B cell (primary cell): ENCODE results near the gene TSTD2. TPM values are rescaled to one million over a fixed set of nuclear protein-coding genes. Genes with fewer than 3 reads are reported as not detected.

Source experiments
- ATAC-seq: fragments of 200-7000 bp; cut with Tn5 transposase; one replicate; pipeline ENCODE4 v1.10.0; 2021; ENCODE audit warnings: low read depth, mild to moderate bottlenecking, moderate number of reproducible peaks, moderate library complexity
- CTCF ChIA-PET: fragments of 350-600 bp; sonication (Branson Sonifier 250); formaldehyde crosslinking; loops from one replicate; lab custom pipeline; 2021; ENCODE audit warnings: antibody characterized with exemption, inconsistent platforms; lab: Charles Lee
- POLR2A ChIA-PET: fragments of 350-600 bp; sonication (Branson Sonifier 250); formaldehyde crosslinking; loops from one replicate; lab custom pipeline; 2021; ENCODE audit warnings: antibody characterized with exemption; lab: Charles Lee
- DNase-seq: peaks from one replicate; pipeline ENCODE4 v3.0.0; 2013
- H2AFZ ChIP-seq: 2 replicates; pipeline ENCODE4 v1.6.1; 2012; ENCODE audit warnings: mild to moderate bottlenecking, low read depth, low read length; ENCODE audit not compliant: insufficient read depth, poor library complexity, severe bottlenecking
- H3K27ac ChIP-seq, 2 donors: 1 replicate in 1 of 2; 2 replicates in 1 of 2; pipeline ENCODE4 v1.5.1; 2012 to 2013; ENCODE audit warnings: low read length in 2 of 2, mild to moderate bottlenecking in 2 of 2, moderate library complexity in 1 of 2
- H3K27me3 ChIP-seq, 4 experiments: fragments of 200-600 bp in 1 of 4; sonication (generic) in 1 of 4; replicated peaks in 1 of 4; 1 replicate in 2 of 4; 2 replicates in 2 of 4; pipeline versions ENCODE4 v1.6.1 to v1.7.0; 2013 to 2016; ENCODE audit warnings: low read length in 3 of 4, mild to moderate bottlenecking in 2 of 4, mixed read lengths in 1 of 4, moderate library complexity in 1 of 4; ENCODE audit not compliant: insufficient read depth in 4 of 4, control insufficient read depth in 3 of 4; ENCODE audit errors: control extremely low read depth in 1 of 4
- H3K36me3 ChIP-seq, 2 experiments: replicated peaks in 1 of 2; 1 replicate in 1 of 2; 2 replicates in 1 of 2; pipeline versions ENCODE4 v1.6.1 to v1.7.1; 2013; ENCODE audit warnings: low read length in 1 of 2; ENCODE audit not compliant: insufficient read depth in 2 of 2, control insufficient read depth in 1 of 2; ENCODE audit errors: control extremely low read depth in 1 of 2, extremely low read depth in 1 of 2
- H3K4me1 ChIP-seq, 2 donors: fragments of 200-600 bp in 1 of 2; sonication (generic) in 1 of 2; 1 replicate in 1 of 2; 2 replicates in 1 of 2; pipeline versions ENCODE4 v1.5.1 to v1.6.1; 2013 to 2017; ENCODE audit warnings: low read length in 2 of 2; ENCODE audit not compliant: control insufficient read depth in 2 of 2, insufficient read depth in 2 of 2
- H3K4me2 ChIP-seq: replicated peaks from 2 replicates; pipeline ENCODE3; 2012; ENCODE audit warnings: mild to moderate bottlenecking, low read depth, low read length; ENCODE audit not compliant: poor library complexity, severe bottlenecking
- H3K4me3 ChIP-seq, 5 experiments: fragments of 200-600 bp in 1 of 5; sonication (generic) in 1 of 5; 1 replicate in 3 of 5; 2 replicates in 2 of 5; pipeline versions ENCODE4 v1.5.1 to v1.7.0; 2011 to 2016; ENCODE audit warnings: low read length in 4 of 5, mild to moderate bottlenecking in 4 of 5, low read depth in 2 of 5, control low read depth in 1 of 5, moderate library complexity in 1 of 5; ENCODE audit not compliant: insufficient read depth in 1 of 5; ENCODE audit errors: control extremely low read depth in 1 of 5, extremely low read depth in 1 of 5
- H3K79me2 ChIP-seq: fragments of 200-600 bp; sonication (generic); one replicate; pipeline ENCODE4 v1.6.0; 2016; ENCODE audit warnings: low read length; ENCODE audit not compliant: control insufficient read depth, insufficient read depth
- H3K9ac ChIP-seq: fragments of 200-600 bp; sonication (generic); 2 replicates; pipeline ENCODE4 v1.6.1; 2017; ENCODE audit warnings: mild to moderate bottlenecking, low read length, moderate library complexity
- H3K9me3 ChIP-seq, 3 donors: one replicate each; pipeline versions ENCODE4 v1.6.1 to v1.7.1; 2013; ENCODE audit warnings: low read length in 2 of 3; ENCODE audit not compliant: control insufficient read depth in 2 of 3, insufficient read depth in 1 of 3; ENCODE audit errors: control extremely low read depth in 1 of 3
- H4K20me1 ChIP-seq: 2 replicates; pipeline ENCODE4 v1.6.0; 2012; ENCODE audit warnings: mild to moderate bottlenecking, low read length; ENCODE audit not compliant: insufficient read depth, control insufficient read depth, poor library complexity, severe bottlenecking
- H3K27ac Mint-ChIP-seq: one replicate; pipeline ENCODE4 v1.8.0; 2021; ENCODE audit warnings: mixed read lengths
- H3K27me3 Mint-ChIP-seq: one replicate; pipeline ENCODE4 v1.8.0; 2021; ENCODE audit warnings: mixed read lengths
- H3K4me1 Mint-ChIP-seq: one replicate; pipeline ENCODE4 v1.8.0; 2021; ENCODE audit warnings: mixed read lengths
- H3K4me3 Mint-ChIP-seq: one replicate; pipeline ENCODE4 v1.8.0; 2021; ENCODE audit warnings: mixed read lengths
- H3K9me3 Mint-ChIP-seq: one replicate; pipeline ENCODE4 v1.8.0; 2022; ENCODE audit warnings: mixed read lengths; ENCODE audit not compliant: insufficient read depth
- CTCF ChIP-seq: fragments of 200-600 bp; IDR thresholded peaks from one replicate; pipeline ENCODE4 v1.8.0; 2022; ENCODE audit warnings: antibody characterized with exemption, mild to moderate bottlenecking
- EZH2 ChIP-seq: IDR thresholded peaks from 2 replicates; pipeline ENCODE4 v1.6.1; 2012; ENCODE audit warnings: borderline replicate concordance, low read depth, mild to moderate bottlenecking, moderate library complexity, low read length; ENCODE audit not compliant: insufficient read depth, poor library complexity, severe bottlenecking
- WGBS: methylation state at CpG from one replicate; pipeline ENCODE4 v1.1.5; 2013; ENCODE audit warnings: missing lambda C conversion rate; ENCODE audit not compliant: insufficient coverage; 5-methylcytosine and 5-hydroxymethylcytosine counted together
- intact Hi-C: fragments of 100-400 bp; cut with micrococcal nuclease; formaldehyde crosslinking; loops from one replicate; pipeline ENCODE4 v1.10.0; 2022
- polyA minus RNA-seq: library from RNA; depleted of rRNA, polyadenylated mRNA; stranded (reverse); fragments of >200 nt; gene quantifications from 2 replicates; pipeline ENCODE4 v1.2.3, GENCODE V29; 2012
- polyA plus RNA-seq: library from polyadenylated mRNA; depleted of rRNA; stranded (reverse); fragments of >200 nt; gene quantifications from 2 replicates; pipeline ENCODE4 v1.2.3, GENCODE V29; 2012
- total RNA-seq, 2 donors: library from RNA; stranded (reverse); fragments of 120-200 nt in 1 of 2; gene quantifications; 1 replicate in 1 of 2; 2 replicates in 1 of 2; pipeline versions ENCODE4 v1.2.3 to v1.2.4, GENCODE V29; 2013 to 2022

The TSTD2 gene
- 29.2 and 31.1 TPM in 2 replicates for total RNA-seq
- 16.1 TPM for total RNA-seq (2013)
- 12.7 and 16.9 TPM in 2 replicates for polyA plus RNA-seq
- polyA minus RNA-seq, result 5.6 and 13.9 TPM in 2 replicates

- no peaks in the 10 kb centered on the region for H3K9me3 ChIP-seq
- intact Hi-C loops, result loop anchor here (1.0 to 10.0 kb wide), 9 partner anchors 64 to 1756 kb away; partner anchors contain the start of genes ERCC6L2, NANS, TDRD7 and TRMO
- peak within 1 kb of the TSS; percentile 94 for H2AFZ ChIP-seq
- peaks cover 81% of the 10 kb centered on the region for H3K79me2 ChIP-seq
- CTCF ChIA-PET, result interaction anchor here (0.7 to 4.9 kb wide), 11 partner anchors 10 to 779 kb away, joined by 3 to 30 read pairs (median 4); partner anchors contain the start of genes TBC1D2, TDRD7 and ZNF782
- no peaks in the 10 kb centered on the region for H3K9me3 Mint-ChIP-seq
- peak within 1 kb of the TSS; percentile 98 for H3K27ac Mint-ChIP-seq
- TF ChIP-seq CTCF, result no peak
- DNase-seq (peak; percentile 99), ATAC-seq (peak; percentile 91)
- peak within 1 kb of the TSS; percentile 94 to 99 (median 95) for H3K4me3 ChIP-seq
- peaks cover 58% of the 10 kb centered on the region for H3K4me1 Mint-ChIP-seq
- WGBS, result under 1% methylated on average over 83 of the region's 83 CpGs
- H3K36me3 ChIP-seq, result no peaks in the 10 kb centered on the region
- peak within 1 kb of the TSS; percentile 96 for H3K9ac ChIP-seq
- H4K20me1 ChIP-seq, result peaks cover 16% of the 10 kb centered on the region
- peak within 1 kb of the TSS; percentile 72 for H3K4me2 ChIP-seq
- peak within 1 kb of the TSS; percentile 97 for H3K4me3 Mint-ChIP-seq
- POLR2A ChIA-PET, result interaction anchor here (0.7 to 1.3 kb wide), 6 partner anchors 9 to 351 kb away, joined by 3 to 10 read pairs (median 5); partner anchors contain the start of genes TDRD7, TRMO and XPA
- no peaks in the 10 kb centered on the region for H3K27me3 ChIP-seq
- H3K4me1 ChIP-seq, result peaks cover 26 to 35% of the 10 kb centered on the region in 2 donors
- H3K27me3 Mint-ChIP-seq, result no peaks in the 10 kb centered on the region
- H3K27ac ChIP-seq, result peak within 1 kb of the TSS; percentile 92 to 93
Observed at GRCh38 chr9:97632985-97633858, at the start of gene TSTD2, which contains the start of gene NCBP1. Gene TSTD2, minus strand, starts transcription at chr9:97633368. Its CDS starts 5,806 bp downstream, at chr9:97627562. Gene NCBP1, plus strand, starts transcription at chr9:97633821. Its CDS starts 61 bp downstream, at chr9:97633882.

GRCh38 chr9:97682242-97682641 is 49.1 kb upstream of the TSTD2 start:
- Histone ChIP-seq H3K4me1 (no peaks in the 10 kb centered on the region), H3K9me3 (no peaks in the 10 kb centered on the region), H3K4me3 (no peak overlapping the region), H3K27ac (no peak overlapping the region), H2AFZ (no peak overlapping the region), H3K36me3 (peaks cover 3 to 50% of the 10 kb centered on the region in 2 experiments), H4K20me1 (no peaks in the 10 kb centered on the region), H3K4me2 (no peak overlapping the region), H3K27me3 (no peaks in the 10 kb centered on the region), H3K79me2 (no peaks in the 10 kb centered on the region), H3K9ac (no peak overlapping the region)
- no peak for ATAC-seq
- Mint-ChIP-seq H3K4me3 (no peak overlapping the region), H3K9me3 (no peaks in the 10 kb centered on the region), H3K4me1 (no peaks in the 10 kb centered on the region), H3K27ac (no peak overlapping the region), H3K27me3 (no peaks in the 10 kb centered on the region)
- POLR2A ChIA-PET, result no interaction called here
- intact Hi-C loops, result no loop called here
- no peak for DNase-seq
- no CpG with 5 or more reads among the region's 1 CpG for WGBS
- CTCF ChIA-PET, result no interaction called here
- TF ChIP-seq EZH2 (no peak), CTCF (no peak)
